Measurements from ENCODE around the gene ZFP69B. TPM values are rescaled to one million over a fixed set of nuclear protein-coding genes. Genes with fewer than 3 reads are reported as not detected.
A peak's percentile ranks its signal among the peaks of the same experiment; 100 is the strongest.

The ZFP69B gene
- total RNA-seq (2013; cell fraction: nucleolus; rRNA removed): 13.7 and 13.8 TPM in 2 replicates
- total RNA-seq (2014; rRNA removed) (3.5 and 4.4 TPM in 2 replicates), total RNA-seq (2014; rRNA removed; fragmentation: Illumina TruSeq; extraction: Trizol) (5.7 and 6.6 TPM in 2 replicates), total RNA-seq (2021) (4.4 and 4.7 TPM in 2 replicates), polyA plus RNA-seq (2011; rRNA removed) (5.4 and 8.3 TPM in 2 replicates), polyA plus RNA-seq (2014; fragmentation: Illumina TruSeq; extraction: Trizol) (5.4 and 6.1 TPM in 2 replicates), polyA plus RNA-seq (2014; fragmentation: Nextera tagmentation; extraction: Ambion mirVana) (1 to 10 TPM; 1.3 to 1.4 TPM), polyA plus RNA-seq (2014; rRNA removed) (2.7 TPM in 2 replicates), polyA plus RNA-seq (2016; fragmentation: Nextera tagmentation; extraction: Ambion mirVana) (1 to 10 TPM; 3.1 to 3.3 TPM), polyA minus RNA-seq (2011; rRNA and poly(A)+ RNA removed) (5.0 and 5.2 TPM in 2 replicates), Bru-seq, nascent RNA (percentile 76 among the genes with signal in this experiment), BruChase-seq, experiment 1, labeled RNA remaining after a 6-hour chase (percentile 64 among the genes with signal in this experiment), BruChase-seq, experiment 2, labeled RNA remaining after a 2-hour chase (percentile 69 among the genes with signal in this experiment)
- 1.2 TPM for polyA plus RNA-seq (2011; ENCODE audit: low read depth)
- polyA plus RNA-seq (2011; cell fraction: cytosol; rRNA removed): 2.4 and 2.5 TPM in 2 replicates
- 4.1 and 4.3 TPM in 2 replicates for polyA plus RNA-seq (2011; cell fraction: nucleus; rRNA removed)
- polyA plus RNA-seq (2012): 2.2 and 2.3 TPM in 2 replicates
- polyA minus RNA-seq (2011; cell fraction: cytosol; rRNA and poly(A)+ RNA removed): 1.8 and 2.0 TPM in 2 replicates
- 2.4 and 4.2 TPM in 2 replicates for polyA minus RNA-seq (2011; cell fraction: nucleus; rRNA and poly(A)+ RNA removed)
- long read RNA-seq, experiment 1, partial matches to known transcripts: 1 of 4 reads
- long read RNA-seq, experiment 1, other reads (novel, unspliced or antisense): 1 of 4 reads
- long read RNA-seq, experiment 2, partial matches to known transcripts: 4 of 21 reads
- long read RNA-seq, experiment 2, other reads (novel, unspliced or antisense): 13 of 21 reads

DNA sequence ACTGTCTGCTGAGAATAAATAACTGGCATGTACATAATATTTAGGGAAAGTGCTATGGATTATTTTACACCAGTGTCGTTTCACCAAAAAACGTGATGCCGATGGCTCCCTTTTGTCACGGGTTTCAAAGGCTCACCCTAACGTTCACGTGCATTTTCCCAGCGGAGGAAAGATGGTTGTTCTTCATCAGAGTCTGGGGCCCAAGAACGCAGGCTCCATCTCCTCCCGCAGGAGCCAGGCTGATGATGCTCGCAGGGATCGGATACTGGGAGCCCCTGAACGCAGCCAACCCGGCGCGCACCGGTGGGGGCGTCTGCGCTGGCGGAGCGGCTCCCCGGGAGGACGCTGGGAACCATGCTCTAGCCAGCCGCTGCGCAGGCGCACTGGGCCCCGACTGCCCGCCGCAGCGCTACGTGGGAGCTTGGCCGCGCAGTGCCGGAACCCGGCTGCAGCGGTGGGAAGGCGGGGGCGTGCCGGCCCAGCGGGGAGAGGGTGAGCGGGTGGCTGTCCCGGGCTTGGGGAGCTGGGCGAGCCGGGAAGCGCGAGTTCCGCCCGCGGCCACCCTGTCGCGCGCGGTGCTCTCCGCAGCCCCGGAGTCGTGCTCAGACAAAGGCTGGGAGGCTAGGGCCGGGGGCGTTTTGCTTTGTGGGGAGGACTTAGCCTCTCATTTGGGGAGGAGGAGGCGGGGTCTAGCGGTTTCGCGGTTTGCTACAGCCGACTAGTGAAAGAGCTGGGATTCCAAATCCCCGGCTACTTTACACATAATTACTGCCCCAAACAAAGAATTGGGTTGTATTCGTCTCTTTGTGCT, at the start of gene ZFP69B:
Gene ZFP69B (plus strand): TSS at position 793 of the 811 bp plus-strand sequence. CDS start 486 bp downstream, outside the sequence.
- Histone ChIP-seq H3K27me3 (replicated peaks in 1 of 2; ENCODE audit: control insufficient read depth in 2 of 2, insufficient read depth in 2 of 2, low read length in 1 of 2) (no peaks in the 10 kb centered on the region), H4K20me1 (ENCODE audit: control insufficient read depth, insufficient read depth) (no peaks in the 10 kb centered on the region), H3K36me3 (ENCODE audit: control insufficient read depth in 2 of 2, insufficient read depth in 2 of 2, low read length in 1 of 2) (no peaks in the 10 kb centered on the region), H3K9me3 (replicated peaks; ENCODE audit: control insufficient read depth, insufficient read depth, low read length) (peaks cover 14% of the 10 kb centered on the region), H3K79me2 (ENCODE audit: control insufficient read depth, insufficient read depth, low read length) (no peaks in the 10 kb centered on the region), H3K4me1 (ENCODE audit: control insufficient read depth, insufficient read depth, low read length) (no peaks in the 10 kb centered on the region), H3K4me3 (peak within 1 kb of the TSS; percentile 63), H3K4me2 (ENCODE audit: control insufficient read depth, insufficient read depth) (peak within 1 kb of the TSS; percentile 81), H3K27ac (ENCODE audit: control insufficient read depth, insufficient read depth) (peak within 1 kb of the TSS; percentile 83), H2AFZ (ENCODE audit: control insufficient read depth, low read depth, low read length) (peak within 1 kb of the TSS; percentile 96), H3K9ac (ENCODE audit: control insufficient read depth, insufficient read depth, low read length) (peak within 1 kb of the TSS; percentile 77)
- peak; percentile 75 for FAIRE-seq
- intact Hi-C loops (cut with micrococcal nuclease; ENCODE audit: unreplicated experiment) (loop anchor here (1.0 kb wide), 1 partner anchor 58 kb away; the partner anchor contains the start of gene EXO5), in situ Hi-C loops (cut with MboI) (no loop called here)
- POLR2A ChIA-PET: interaction anchor here (0.6 to 1.6 kb wide), 7 partner anchors 10 to 410 kb away, joined by 3 to 5 read pairs (median 4); partner anchors contain the start of genes CAP1 and NFYC
- peak; percentile 91 for ATAC-seq
- CTCF ChIA-PET: interaction anchor here (0.6 to 5.8 kb wide), 6 partner anchors 11 to 305 kb away, joined by 3 to 36 read pairs (median 6); no protein-coding TSS in a partner anchor
- no TSS peak for BruUV-seq (replicated peaks)
- WGBS (ENCODE audit: insufficient coverage, insufficient replicate concordance, low lambda C conversion rate, missing lambda C conversion rate): under 1% methylated on average over 50 of the region's 64 CpGs
- peak; percentile 69 for DNase-seq (ENCODE audit: low read depth, low spot score)
- RAD21 ChIA-PET (ENCODE audit: unreplicated experiment): interaction anchor here (0.8 to 1.6 kb wide), 7 partner anchors 28 to 111 kb away, joined by 3 to 10 read pairs (median 5); partner anchors contain the start of gene ZNF684
- SMC1A ChIA-PET (ENCODE audit: uncharacterized antibody, unreplicated experiment): interaction anchor here (0.8 to 2.7 kb wide), 11 partner anchors 11 to 353 kb away, joined by 3 to 9 read pairs (median 5); partner anchors contain the start of genes EXO5 and ZNF684
- TF ChIP-seq IRF4 (IDR thresholded peaks at IDR 0.05; ENCODE audit: low read depth, low read length): no peak
- TF ChIP-seq CHD1 (IDR thresholded peaks at IDR 0.05; ENCODE audit: low read depth, low read length): no peak
- TF ChIP-seq NR2F1 (conservative IDR thresholded peaks at IDR 0.05): peak; percentile 61; the same call in 1 of the 2 replicates
- no peak for TF ChIP-seq CBX3 (IDR thresholded peaks at IDR 0.05; ENCODE audit: borderline replicate concordance, low read depth)
- TF ChIP-seq POU2F2 (IDR thresholded peaks at IDR 0.05; ENCODE audit: borderline replicate concordance, low read depth, low read length): peak; percentile 51; the same call in 2 of the 3 replicates
- peak; percentile 93 for TF ChIP-seq RUNX3 (IDR thresholded peaks at IDR 0.05; ENCODE audit: low read length)
- TF ChIP-seq CBX5 (IDR thresholded peaks at IDR 0.05; ENCODE audit: low read depth): 0 out of 2 replicates have a peak, but pooled peaks have one; percentile 49
- peak; percentile 87 for TF ChIP-seq GATAD2B (conservative IDR thresholded peaks at IDR 0.05; ENCODE audit: low read depth)
- TF ChIP-seq ZBTB11 (CRISPR knock-in tag; IDR thresholded peaks at IDR 0.05): no peak
- no peak for TF ChIP-seq CHD4 (IDR thresholded peaks at IDR 0.05)
- 0 out of 2 replicates have a peak, but pooled peaks have one; percentile 12 for TF ChIP-seq IRF3 (IDR thresholded peaks at IDR 0.05)
- no peak; the same call in 1 of the 2 replicates for TF ChIP-seq SMAD5 (IDR thresholded peaks at IDR 0.05; ENCODE audit: low read depth)
- 0 out of 2 replicates have a peak, but pooled peaks have one; percentile 1 for TF ChIP-seq TCF12 (IDR thresholded peaks at IDR 0.05; ENCODE audit: low read depth, low read length)

Measured in GM12878 (cell line).